PC-9 (cell line): Measurements from ENCODE around the gene NEIL1.

Experiments
- CTCF ChIP-seq: fragments of 200-600 bp; sonication (generic); conservative IDR thresholded peaks from 2 replicates; pipeline ENCODE4 v1.6.1; 2017; ENCODE audit warnings: mixed run types, antibody characterized with exemption, mild to moderate bottlenecking, moderate library complexity
- EZH2 ChIP-seq: fragments of 200-600 bp; sonication (generic); IDR thresholded peaks from 2 replicates; pipeline ENCODE4 v1.8.0; 2017; ENCODE audit warnings: antibody characterized with exemption, low read depth

- TF ChIP-seq CTCF: no peak
- TF ChIP-seq EZH2: no peak
Measured at GRCh38 chr15:75368689-75369239, 21.9 kb downstream of the NEIL1 start.
